ENCODE measurements around the gene UBAC2.
"Not testable (repeated sequence)": the region's sequence is repeated elsewhere in the genome, so short reads cannot be mapped to it uniquely, and the experiment has no call there.

DNA sequence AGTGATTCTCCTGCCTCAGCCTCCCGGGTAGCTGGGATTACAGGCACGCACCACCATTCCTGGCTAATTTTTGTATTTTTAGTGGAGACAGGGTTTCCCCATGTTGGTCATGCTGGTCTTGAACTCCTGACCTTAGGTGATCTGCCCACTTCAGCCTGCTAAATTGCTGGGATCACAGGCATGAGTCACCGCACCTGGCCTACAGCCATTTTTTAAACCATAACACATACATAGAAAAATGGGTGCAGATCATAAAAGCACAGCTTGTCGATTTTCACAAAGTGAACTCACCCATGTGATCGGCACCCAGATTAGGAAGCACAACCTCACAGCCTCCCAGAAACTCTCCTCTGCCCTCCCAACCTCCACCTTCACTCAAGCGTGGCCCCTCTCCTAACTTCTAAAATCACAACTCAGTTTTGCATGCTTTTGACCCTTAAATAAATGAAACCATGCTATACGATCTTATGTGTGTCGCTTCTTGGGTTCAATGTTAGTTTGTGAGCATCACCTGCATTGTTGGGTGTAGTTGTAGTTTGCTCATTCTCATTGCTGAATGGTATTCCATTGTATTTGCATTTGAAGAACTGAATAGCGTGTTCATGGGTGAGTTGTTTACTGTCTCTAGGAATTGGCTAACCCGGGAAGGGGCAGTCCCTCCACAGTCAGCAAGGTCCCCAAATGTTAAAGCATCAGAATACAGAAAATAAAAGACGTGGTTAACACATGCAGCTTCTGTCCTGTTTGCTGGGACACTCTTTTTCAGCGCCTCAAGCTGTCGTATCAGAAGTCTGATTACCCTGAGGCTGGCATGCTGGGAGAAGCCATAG, 210.2 kb downstream of the UBAC2 start:
- TF ChIP-seq USF2 (IDR thresholded peaks at IDR 0.05; ENCODE audit: low read depth, low read length); CTCF (conservative IDR thresholded peaks at IDR 0.05; ENCODE audit: low read depth, low read length); POLR2A (IDR thresholded peaks at IDR 0.05; ENCODE audit: low read depth, low read length); MAFK (IDR thresholded peaks at IDR 0.05; ENCODE audit: low read depth, low read length); MAZ (IDR thresholded peaks at IDR 0.05; ENCODE audit: borderline replicate concordance, low read depth, low read length); BHLHE40 (IDR thresholded peaks at IDR 0.05; ENCODE audit: low read depth, low read length); SMC3 (IDR thresholded peaks at IDR 0.05; ENCODE audit: low read depth, low read length); RCOR1 (IDR thresholded peaks at IDR 0.05; ENCODE audit: insufficient replicate concordance, low read length); RAD21 (IDR thresholded peaks at IDR 0.05; ENCODE audit: low read length); CEBPB (IDR thresholded peaks at IDR 0.05; ENCODE audit: low read depth, low read length); MXI1 (IDR thresholded peaks at IDR 0.05; ENCODE audit: borderline replicate concordance, low read depth, low read length); RFX5 (IDR thresholded peaks at IDR 0.05; ENCODE audit: low read depth, low read length); ELK1 (IDR thresholded peaks at IDR 0.05; ENCODE audit: borderline replicate concordance, low read depth, low read length); FOS (IDR thresholded peaks at IDR 0.05; ENCODE audit: low read depth, low read length): not testable (repeated sequence)

Data from IMR-90 (cell line).